GM12878 (cell line): ENCODE results near the gene PKP3. TPM values are rescaled to one million over a fixed set of nuclear protein-coding genes. Genes with fewer than 3 reads are reported as not detected.

ENCODE experiments used
- ATAC-seq: fragments of 200-7000 bp; cut with Tn5 transposase; 3 replicates; pipeline ENCODE4 v1.9.1; 2020; ENCODE audit warnings: mild to moderate bottlenecking, moderate library complexity
- BruUV-seq: library from RNA; stranded (reverse); fragments of 400-500 nt; replicated peaks from 2 replicates; lab custom pipeline; 2021; lab: Mats Ljungman, UMichigan
- CTCF ChIA-PET: fragments of 300-600 bp; sonication (Branson Sonifier 250); formaldehyde crosslinking; extraction: SDS; loops from one replicate; lab custom pipeline; 2021; ENCODE audit warnings: inconsistent platforms; lab: Yijun Ruan, JAX
- POLR2A ChIA-PET: fragments of 350-600 bp; formaldehyde crosslinking; extraction: SDS; loops from one replicate; lab custom pipeline; 2021; ENCODE audit warnings: inconsistent platforms; lab: Charles Lee
- RAD21 ChIA-PET: fragments of 300-600 bp; sonication (Branson Sonifier 250); formaldehyde crosslinking; loops from one replicate; lab custom pipeline; 2023; ENCODE audit warnings: antibody characterized with exemption; ENCODE audit not compliant: unreplicated experiment; lab: Charles Lee
- SMC1A ChIA-PET: fragments of 300-600 bp; sonication (Branson Sonifier 250); formaldehyde crosslinking; loops from one replicate; lab custom pipeline; 2023; ENCODE audit not compliant: unreplicated experiment, uncharacterized antibody; lab: Charles Lee
- DNase-seq: peaks from one replicate; pipeline ENCODE4 v3.0.0-alpha.2; 2011; ENCODE audit warnings: low read depth, low spot score
- FAIRE-seq: peaks from 3 replicates; lab custom pipeline; 2011; peaks lifted over from hg19 to GRCh38; lab: Jason Lieb, UNC
- H2AFZ ChIP-seq: 2 replicates; pipeline ENCODE4 v1.6.0; 2011; ENCODE audit warnings: low read depth, low read length, control low read depth; ENCODE audit not compliant: control insufficient read depth
- H3K27ac ChIP-seq: 2 replicates; pipeline ENCODE4 v1.5.1; 2011; ENCODE audit warnings: control low read depth; ENCODE audit not compliant: control insufficient read depth, insufficient read depth
- H3K27me3 ChIP-seq, 2 experiments: replicated peaks in 1 of 2; 2 replicates each; pipeline versions ENCODE4 v1.6.0 to v1.6.1; 2011; ENCODE audit warnings: low read length in 1 of 2; ENCODE audit not compliant: control insufficient read depth in 2 of 2, insufficient read depth in 2 of 2
- H3K36me3 ChIP-seq, 2 experiments: 2 replicates each; pipeline ENCODE4 v1.5.1; 2011; ENCODE audit warnings: low read length in 1 of 2; ENCODE audit not compliant: control insufficient read depth in 2 of 2, insufficient read depth in 2 of 2
- H3K4me1 ChIP-seq: 2 replicates; pipeline ENCODE4 v1.6.1; 2011; ENCODE audit warnings: mild to moderate bottlenecking, low read length, moderate library complexity, mixed read lengths; ENCODE audit not compliant: control insufficient read depth, insufficient read depth
- H3K4me2 ChIP-seq: 2 replicates; pipeline ENCODE4 v1.6.0; 2011; ENCODE audit warnings: control low read depth; ENCODE audit not compliant: control insufficient read depth, insufficient read depth
- H3K4me3 ChIP-seq: fragments of 200-600 bp; sonication (generic); 2 replicates; pipeline ENCODE4 v1.5.1; 2016
- H3K79me2 ChIP-seq: 2 replicates; pipeline ENCODE4 v1.6.0; 2011; ENCODE audit warnings: low read length; ENCODE audit not compliant: control insufficient read depth, insufficient read depth
- H3K9ac ChIP-seq: 2 replicates; pipeline ENCODE4 v1.8.0; 2011; ENCODE audit warnings: low read length, control low read depth, mixed read lengths; ENCODE audit not compliant: control insufficient read depth, insufficient read depth
- H3K9me3 ChIP-seq: replicated peaks from 3 replicates; pipeline ENCODE4 v1.5.1; 2011; ENCODE audit warnings: mild to moderate bottlenecking, low read length; ENCODE audit not compliant: control insufficient read depth, insufficient read depth
- H4K20me1 ChIP-seq: 2 replicates; pipeline ENCODE4 v1.6.0; 2011; ENCODE audit not compliant: control insufficient read depth, insufficient read depth
- ATF3 ChIP-seq: IDR thresholded peaks from 2 replicates; pipeline ENCODE4 v1.6.1; 2011; ENCODE audit warnings: low read depth, mild to moderate bottlenecking, low read length, moderate library complexity, borderline replicate concordance; ENCODE audit errors: extremely low read depth
- E2F4 ChIP-seq: IDR thresholded peaks from 2 replicates; pipeline ENCODE4 v1.6.1; 2012; ENCODE audit warnings: low read depth, low read length, improper control_type of control experiment
- EGR1 ChIP-seq, 2 experiments: IDR thresholded peaks; 1 replicate in 1 of 2; 2 replicates in 1 of 2; pipeline ENCODE4 v1.6.1; 2011 to 2012; ENCODE audit warnings: low read depth in 2 of 2, low read length in 2 of 2, borderline replicate concordance in 1 of 2, mild to moderate bottlenecking in 1 of 2, moderate library complexity in 1 of 2
- IRF3 ChIP-seq: fragments of 450-650 bp; IDR thresholded peaks from 2 replicates; pipeline ENCODE4 v1.6.1; 2014; ENCODE audit warnings: mild to moderate bottlenecking
- MEF2A ChIP-seq: IDR thresholded peaks from 2 replicates; pipeline ENCODE4 v1.6.1; 2011; ENCODE audit warnings: low read depth, mild to moderate bottlenecking, low read length, moderate library complexity; ENCODE audit not compliant: insufficient read depth
- PRDM15 ChIP-seq: fragments of 450-650 bp; formaldehyde crosslinking; IDR thresholded peaks from 2 replicates; pipeline ENCODE4 v1.4.0; 2020; ENCODE audit warnings: mild to moderate bottlenecking, moderate library complexity
- RB1 ChIP-seq: fragments of 450-650 bp; formaldehyde crosslinking; IDR thresholded peaks from 2 replicates; pipeline ENCODE4 v1.6.1; 2017; ENCODE audit warnings: mild to moderate bottlenecking, borderline replicate concordance
- SIN3A ChIP-seq: IDR thresholded peaks from 2 replicates; pipeline ENCODE4 v1.6.1; 2012; ENCODE audit warnings: low read depth, low read length, improper control_type of control experiment
- SMAD5 ChIP-seq: IDR thresholded peaks from 2 replicates; pipeline ENCODE4 v1.6.1; 2016; ENCODE audit warnings: antibody characterized with exemption, low read depth
- TARDBP ChIP-seq: IDR thresholded peaks from 2 replicates; pipeline ENCODE4 v1.6.1; 2016; ENCODE audit warnings: borderline replicate concordance
- TCF3 ChIP-seq: IDR thresholded peaks from 2 replicates; pipeline ENCODE4 v1.6.1; 2012; ENCODE audit warnings: low read depth, mild to moderate bottlenecking, low read length, borderline replicate concordance; ENCODE audit not compliant: insufficient read depth
- YBX1 ChIP-seq: fragments of 450-650 bp; IDR thresholded peaks from 2 replicates; pipeline ENCODE4 v1.6.1; 2016; ENCODE audit warnings: antibody characterized with exemption
- ZNF592 ChIP-seq: fragments of 450-650 bp; IDR thresholded peaks from 2 replicates; pipeline ENCODE4 v1.6.1; 2017; ENCODE audit warnings: mild to moderate bottlenecking, moderate library complexity
- WGBS: methylation state at CpG from one replicate; pipeline ENCODE4 v1.1.6; 2016; ENCODE audit warnings: low lambda C conversion rate; ENCODE audit not compliant: insufficient replicate concordance, insufficient coverage; ENCODE audit errors: missing lambda C conversion rate; 5-methylcytosine and 5-hydroxymethylcytosine counted together
- in situ Hi-C: fragments of 300-500 bp; cut with MboI; formaldehyde crosslinking; loops from 9 replicates; pipeline ENCODE4 v1.14.3; 2018; ENCODE audit warnings: mixed read lengths
- intact Hi-C: fragments of 100-400 bp; cut with micrococcal nuclease; formaldehyde crosslinking; loops from one replicate; pipeline ENCODE4 v1.14.2; 2022; ENCODE audit not compliant: unreplicated experiment
- polyA plus RNA-seq, 11 experiments: library from polyadenylated mRNA; depleted of rRNA in 4 of 11; unstranded in 6 of 11; stranded (reverse) in 5 of 11; fragments of >200 nt; fragmentation: Nextera tagmentation in 4 of 11; fragmentation: Illumina TruSeq in 1 of 11; extraction: Ambion mirVana in 4 of 11; extraction: Trizol in 1 of 11; gene quantifications; 1 replicate in 1 of 11; 2 replicates in 10 of 11; pipeline versions ENCODE4 v1.2.1 to v1.2.3, GENCODE V29; 2011 to 2016; ENCODE audit warnings: inconsistent platforms in 2 of 11, missing spikeins in 2 of 11, low read depth in 1 of 11
- total RNA-seq, 4 experiments: library from RNA; depleted of rRNA in 3 of 4; stranded (reverse); fragments of >200 nt in 3 of 4; fragmentation: Illumina TruSeq in 1 of 4; extraction: Trizol in 1 of 4; gene quantifications; 2 replicates each; pipeline versions ENCODE4 v1.2.1 to v1.2.3, GENCODE V29; 2013 to 2021

Gene PKP3
- total and polyA plus RNA-seq, 10 of the 15 experiments (the other 5 are each of a cell fraction or from before 2014, with no cell fraction given): 0.45 to 0.90 TPM; not detected in 8

- Histone ChIP-seq H3K4me3 (no peak overlapping the region), H3K36me3 (no peaks in the 10 kb centered on the region), H3K79me2 (no peaks in the 10 kb centered on the region), H3K4me1 (no peaks in the 10 kb centered on the region), H4K20me1 (no peaks in the 10 kb centered on the region), H2AFZ (no peak overlapping the region), H3K9me3 (no peaks in the 10 kb centered on the region; the same call in 2 of the 3 replicates), H3K9ac (no peak overlapping the region), H3K27ac (no peak overlapping the region), H3K4me2 (no peak overlapping the region), H3K27me3 (no peaks in the 10 kb centered on the region)
- 0% methylated on average over 4 of the region's 4 CpGs for WGBS
- DNase-seq (no peak), FAIRE-seq (no peak), ATAC-seq (no peak)
- intact Hi-C loops (no loop called here), in situ Hi-C loops (no loop called here)
- ChIA-PET CTCF (interaction anchor here (1.5 kb wide), 1 partner anchor 23 kb away, joined by 5 read pairs; no protein-coding TSS in a partner anchor), RAD21 (interaction anchor here (0.9 to 1.0 kb wide), 2 partner anchors 20 to 23 kb away, joined by 3 read pairs; no protein-coding TSS in a partner anchor), POLR2A (no interaction called here), SMC1A (no interaction called here)
- no TSS peak for BruUV-seq
- TF ChIP-seq YBX1 (no peak), ZNF592 (no peak), SIN3A (no peak), TARDBP (no peak), PRDM15 (no peak), MEF2A (no peak), TCF3 (no peak), EGR1 (IDR thresholded peaks at IDR 0.05; ENCODE audit: borderline replicate concordance in 1 of 2, low read depth in 2 of 2, low read length in 2 of 2) (no peak), RB1 (no peak), E2F4 (no peak), SMAD5 (no peak), IRF3 (no peak), ATF3 (no peak)
Measured at GRCh38 chr11:387193-387793, 6.7 kb upstream of the PKP3 start.
